Stimulated activated naive CD8-positive, alpha-beta T cell treated with anti-CD3 and anti-CD28 coated beads, Interleukin-15, Interleukin-2, amounts not matched to agents 100 U/mL and 50 U/mL, for 24 hours (primary cell): ENCODE data around the gene ST8SIA5.
A peak's percentile ranks its signal among the peaks of the same experiment; 100 is the strongest.

Experiments used
- ATAC-seq: fragments of 150-1000 bp; cut with Tn5 transposase; one replicate; pipeline ENCODE4 v1.10.0; 2021
- DNase-seq: peaks from one replicate; pipeline ENCODE4 v3.0.0; 2021

The ST8SIA5 gene

GRCh38 chr18:46628206-46628605, 128.6 kb downstream of the ST8SIA5 start:
- ATAC-seq (no peak), DNase-seq (no peak)

GRCh38 chr18:46627136-46627535, 129.7 kb downstream of the ST8SIA5 start:
- DNase-seq (no peak), ATAC-seq (no peak)

GRCh38 chr18:46625069-46625468, 131.8 kb downstream of the ST8SIA5 start:
- no peak for ATAC-seq
- DNase-seq: no peak

- ATAC-seq (no peak), DNase-seq (no peak)
Measured at GRCh38 chr18:46624127-46624526, 132.7 kb downstream of the ST8SIA5 start.

DNA sequence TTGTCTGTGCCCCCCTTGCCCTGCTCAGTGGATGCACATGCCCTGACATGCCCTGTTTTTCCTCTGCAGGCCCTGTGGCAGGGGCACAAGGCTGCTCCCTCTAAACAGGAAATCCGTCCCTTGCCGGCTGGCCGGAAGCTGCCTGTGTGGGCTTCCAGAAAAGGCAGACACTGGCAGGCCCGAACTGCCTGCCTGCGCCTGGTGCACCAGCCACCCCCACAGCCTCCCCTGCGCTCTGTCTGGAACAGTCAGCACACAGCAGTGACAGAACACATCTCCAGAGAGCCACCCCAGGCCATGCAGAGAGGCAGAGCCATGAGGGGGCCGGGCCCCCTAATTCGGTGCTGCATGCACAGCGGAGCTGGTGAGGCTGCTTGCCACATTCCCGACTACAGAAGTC, 133.3 kb downstream of the ST8SIA5 start:
- ATAC-seq (peak; percentile 51), DNase-seq (peak; percentile 31)

DNA sequence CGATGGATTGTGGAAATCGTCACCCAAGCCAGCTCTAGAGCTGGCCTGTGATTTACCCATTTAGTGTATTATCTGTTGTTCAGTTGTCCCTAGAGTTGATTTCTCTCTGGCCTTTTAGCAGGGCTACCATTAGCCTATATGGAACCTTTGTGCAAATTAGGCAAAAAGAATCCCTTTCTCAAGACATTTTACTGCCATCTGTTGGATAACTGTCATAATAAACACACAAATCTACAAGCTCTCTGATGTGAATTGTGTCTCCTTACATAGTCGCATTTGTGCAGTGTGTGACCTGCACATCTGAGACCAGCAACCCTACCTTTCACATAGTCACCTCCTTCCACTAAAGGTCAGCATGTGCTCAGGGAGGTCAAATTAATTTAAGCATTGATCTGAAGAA, 133.9 kb downstream of the ST8SIA5 start:
- ATAC-seq (peak; percentile 7), DNase-seq (no peak)

DNA sequence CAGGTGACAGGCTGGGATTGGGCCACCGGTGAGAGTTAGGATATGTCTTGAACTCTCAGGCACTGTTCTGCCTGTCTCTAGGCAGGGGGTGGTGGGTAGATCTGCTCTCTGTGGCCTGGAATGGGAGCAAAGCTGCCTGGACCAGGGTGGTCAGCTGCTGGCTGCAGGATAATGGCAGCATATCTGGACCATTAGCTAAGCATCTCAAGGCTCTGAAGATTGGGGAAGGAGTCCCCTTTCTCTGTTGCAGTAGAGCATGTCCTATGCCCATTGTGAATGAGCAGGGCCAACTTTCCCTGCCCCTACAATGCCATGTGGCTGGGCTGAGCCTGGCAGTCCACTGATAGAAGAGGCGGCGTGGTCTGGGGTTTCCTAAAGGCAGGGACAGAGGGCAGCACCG, 134.4 kb downstream of the ST8SIA5 start:
- DNase-seq (no peak), ATAC-seq (no peak)

GRCh38 chr18:46621871-46622270, 135.0 kb downstream of the ST8SIA5 start:
- DNase-seq: no peak

GRCh38 chr18:46621111-46621766, 135.6 kb downstream of the ST8SIA5 start:
- DNase-seq: no peak

More at GRCh38 chr18:46621871-46622270, 135.0 kb downstream of the ST8SIA5 start:
- ATAC-seq: no peak

DNA sequence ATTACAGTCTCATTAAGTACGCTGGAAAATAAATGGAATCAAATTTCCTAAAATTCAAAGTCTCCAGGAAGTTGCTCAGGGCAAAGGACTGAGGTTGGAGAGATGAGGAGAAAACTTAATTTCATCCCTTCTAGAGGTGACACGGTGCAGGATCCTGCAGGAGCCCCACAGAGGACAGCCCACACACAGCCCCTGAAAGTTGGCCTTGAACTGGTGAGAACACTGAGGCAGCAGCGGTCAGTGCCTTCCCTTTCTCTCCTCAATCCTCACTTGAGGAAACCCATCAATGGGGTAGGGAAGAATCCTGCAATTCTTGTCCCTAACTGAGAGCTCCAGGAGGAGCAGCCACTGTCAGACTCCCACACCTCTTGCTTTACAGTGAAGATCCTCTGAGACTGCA, 137.3 kb downstream of the ST8SIA5 start:
- DNase-seq (no peak), ATAC-seq (no peak)

More at GRCh38 chr18:46621111-46621766, 135.6 kb downstream of the ST8SIA5 start:
- no peak for ATAC-seq
